Measurements from ENCODE around the gene C16orf54. TPM values are rescaled to one million over a fixed set of nuclear protein-coding genes. Genes with fewer than 3 reads are reported as not detected.
"Not testable (repeated sequence)": the region's sequence is repeated elsewhere in the genome, so short reads cannot be mapped to it uniquely, and the experiment has no call there.

C16orf54 gene
- total and polyA plus RNA-seq, 2 of the 4 experiments (the other 2 are of a cell fraction) = not detected

DNA sequence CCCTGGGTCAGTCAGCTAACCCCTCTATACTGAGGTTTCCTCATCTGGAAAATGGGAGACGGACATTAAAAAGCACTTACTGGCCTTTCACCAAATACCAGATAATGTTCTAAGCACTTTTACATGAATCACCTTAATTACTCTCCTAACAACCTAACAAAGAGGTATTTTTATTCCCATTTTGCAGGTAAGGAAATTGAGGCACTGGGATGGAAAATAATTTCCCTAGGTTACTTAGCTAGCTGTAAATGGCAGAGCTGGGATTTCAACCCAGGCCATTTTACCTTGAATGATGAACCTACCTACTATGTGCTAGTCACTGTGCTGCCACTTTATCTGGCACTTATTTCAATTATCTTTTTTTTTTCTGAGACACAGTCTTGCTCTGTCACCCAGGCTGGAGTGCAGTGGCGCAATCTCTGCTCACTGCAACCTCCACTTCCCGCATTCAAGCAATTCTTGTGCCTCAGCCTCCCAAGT, 48.5 kb upstream of the C16orf54 start (continued):
- TF ChIP-seq, protein P1, sequence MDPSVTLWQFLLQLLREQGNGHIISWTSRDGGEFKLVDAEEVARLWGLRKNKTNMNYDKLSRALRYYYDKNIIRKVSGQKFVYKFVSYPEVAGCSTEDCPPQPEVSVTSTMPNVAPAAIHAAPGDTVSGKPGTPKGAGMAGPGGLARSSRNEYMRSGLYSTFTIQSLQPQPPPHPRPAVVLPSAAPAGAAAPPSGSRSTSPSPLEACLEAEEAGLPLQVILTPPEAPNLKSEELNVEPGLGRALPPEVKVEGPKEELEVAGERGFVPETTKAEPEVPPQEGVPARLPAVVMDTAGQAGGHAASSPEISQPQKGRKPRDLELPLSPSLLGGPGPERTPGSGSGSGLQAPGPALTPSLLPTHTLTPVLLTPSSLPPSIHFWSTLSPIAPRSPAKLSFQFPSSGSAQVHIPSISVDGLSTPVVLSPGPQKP (IDR thresholded peaks at IDR 0.05; ENCODE audit: borderline replicate concordance, low read depth, low read length) = no peak

DNA sequence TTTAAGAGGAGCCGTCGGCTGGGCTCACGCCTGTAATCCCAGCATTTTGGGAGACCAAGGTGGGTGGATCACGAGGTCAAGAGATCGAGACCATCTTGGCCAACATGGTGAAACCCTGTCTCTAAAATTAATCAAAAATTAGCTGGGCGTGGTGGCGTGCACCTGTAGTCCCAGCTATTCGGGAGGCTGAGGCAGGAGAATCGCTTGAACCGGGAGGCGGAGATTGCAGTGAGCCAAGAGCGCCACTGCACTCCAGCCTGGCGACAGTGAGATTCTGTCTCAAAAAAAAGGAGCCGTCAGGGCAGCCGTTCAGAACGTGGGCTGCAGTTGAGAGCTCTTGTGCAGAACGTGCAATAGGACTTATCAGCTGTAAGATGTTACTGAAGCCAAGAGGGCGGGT, 47.4 kb upstream of the C16orf54 start:
- H3K14ac ChIP-seq (replicated peaks; ENCODE audit: low read depth, low read length); H4K5ac ChIP-seq (ENCODE audit: low read depth, low read length); H3K27ac ChIP-seq (ENCODE audit: insufficient read depth, low read length); H3K23ac ChIP-seq (ENCODE audit: low read depth, low read length); H2AK5ac ChIP-seq (ENCODE audit: low read depth, low read length); H3K56ac ChIP-seq (ENCODE audit: extremely low read depth, insufficient read depth, low read length); H3K4me2 ChIP-seq (ENCODE audit: low read depth, low read length); H3K4me1 ChIP-seq (ENCODE audit: control insufficient read depth, insufficient read depth, low read length); in situ Hi-C loops (cut with MboI; ENCODE audit: low sequenced_read_pairs); dilution Hi-C loops (cut with HindIII; ENCODE audit: low sequenced_read_pairs, unreplicated experiment); DNase-seq; H4K91ac ChIP-seq (ENCODE audit: insufficient read depth, low read depth, low read length); H2BK5ac ChIP-seq (ENCODE audit: low read depth, low read length, poor library complexity, severe bottlenecking); H4K8ac ChIP-seq (ENCODE audit: low read depth in 2 of 2, low read length in 2 of 2); H2BK20ac ChIP-seq (ENCODE audit: low read depth, low read length); BruUV-seq (replicated peaks); H3K4me3 ChIP-seq (ENCODE audit: insufficient read depth, low read depth, low read length); H2AFZ ChIP-seq (replicated peaks; ENCODE audit: low read length, poor library complexity); H3K4ac ChIP-seq (ENCODE audit: low read depth, low read length); H4K20me1 ChIP-seq (ENCODE audit: insufficient read depth, low read length); H2AK9ac ChIP-seq (replicated peaks; ENCODE audit: low read depth, low read length, poor library complexity); H3K9ac ChIP-seq (ENCODE audit: low read depth, low read length); H3K9me3 ChIP-seq (ENCODE audit: control insufficient read depth, insufficient read depth, low read length); ATAC-seq (ENCODE audit: low read depth); H2BK15ac ChIP-seq (ENCODE audit: low read depth, low read length); POLR2A ChIA-PET (ENCODE audit: unreplicated experiment); H2BK120ac ChIP-seq (ENCODE audit: low read depth, low read length); intact Hi-C loops (cut with micrococcal nuclease); H3K27me3 ChIP-seq (ENCODE audit: control insufficient read depth, insufficient read depth, low read length); CTCF ChIA-PET; H3K18ac ChIP-seq (ENCODE audit: low read depth, low read length); H3K36me3 ChIP-seq (ENCODE audit: control insufficient read depth, insufficient read depth, low read length): not testable (repeated sequence)
- 93% methylated on average over 17 of the region's 18 CpGs; no CpG with 5 or more reads in 1 of the 2 experiments for WGBS, 2 experiments (ENCODE audit: extremely low coverage in 2 of 2, insufficient read length in 1 of 2)
- H3K79me1 ChIP-seq (ENCODE audit: low read depth in 1 of 2, low read length in 2 of 2) = peaks cover 34 to 52% of the 10 kb centered on the region in 2 experiments
- peaks cover 10% of the 10 kb centered on the region for H3K9me1 ChIP-seq (ENCODE audit: insufficient read depth, low read length)

All from IMR-90 (cell line).